ENCODE data around the gene PCSK6.
"Not testable (repeated sequence)": the region's sequence is repeated elsewhere in the genome, so short reads cannot be mapped to it uniquely, and the experiment has no call there.

PCSK6 gene

GRCh38 chr15:101481917-101482525 is 7.5 kb downstream of the PCSK6 start:
- no peak for DNase-seq

- DNase-seq = no peak
Observed at GRCh38 chr15:101481381-101481705, 8.2 kb downstream of the PCSK6 start.

GRCh38 chr15:101480613-101481380 is 8.7 kb downstream of the PCSK6 start:
- no peak for DNase-seq

GRCh38 chr15:101479851-101480612 is 9.5 kb downstream of the PCSK6 start:
- no peak for DNase-seq

DNA sequence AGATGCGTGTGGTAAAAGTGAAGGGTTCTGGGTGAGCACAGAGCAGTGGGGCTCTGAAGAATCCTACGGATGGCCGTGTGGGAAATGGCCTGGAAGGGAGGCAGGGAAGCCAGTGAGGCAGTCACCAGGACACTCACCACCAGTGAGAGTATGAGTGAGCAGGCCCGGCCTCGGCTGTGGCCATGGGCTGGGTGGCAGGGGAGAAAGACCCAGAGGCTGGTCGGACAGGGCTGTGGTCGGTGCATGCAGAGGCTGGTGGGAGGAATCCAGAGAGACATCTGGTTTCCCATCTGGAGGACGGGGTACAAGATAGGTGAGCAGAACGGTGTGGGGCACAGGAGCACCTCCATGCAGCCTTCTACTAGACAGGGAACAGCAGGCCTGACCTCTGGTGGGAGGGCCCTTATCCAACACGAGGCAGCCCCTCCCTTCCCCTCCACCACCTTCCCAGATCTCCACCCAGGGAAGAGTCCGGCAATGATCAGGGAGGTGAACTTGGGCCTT is 10.1 kb downstream of the PCSK6 start:
- no peak for DNase-seq

DNA sequence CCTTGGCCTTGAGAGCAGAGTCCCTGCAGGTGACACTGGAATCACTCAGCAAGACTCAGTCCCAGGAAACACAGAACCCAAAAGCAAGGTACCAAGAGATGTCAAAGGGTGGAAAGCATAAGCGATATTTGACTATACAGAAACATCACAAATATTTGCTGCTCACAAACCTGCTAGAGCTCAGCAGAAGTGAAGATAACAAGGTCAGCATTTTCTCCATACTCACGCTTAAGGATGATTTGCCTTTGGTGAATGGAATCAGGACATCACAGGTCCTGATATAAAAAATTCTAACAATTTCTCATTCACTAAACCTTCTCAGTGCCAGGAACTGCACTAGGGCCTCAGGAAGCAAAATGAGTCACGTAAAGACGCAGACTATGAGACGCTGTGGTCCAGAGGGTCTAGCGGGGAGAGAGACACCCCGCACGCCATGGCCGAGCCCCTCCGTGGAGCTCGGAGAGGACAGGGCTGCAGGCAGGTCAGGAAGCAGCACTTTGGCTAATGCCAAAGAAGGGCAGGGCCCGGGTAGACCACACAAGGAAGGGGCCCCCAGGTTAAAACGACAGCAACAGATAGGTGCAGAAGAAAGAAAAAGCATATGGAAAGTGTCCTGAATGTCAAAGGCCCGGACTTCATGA is 10.7 kb downstream of the PCSK6 start:
- no peak for DNase-seq

GRCh38 chr15:101477851-101478362 is 11.6 kb downstream of the PCSK6 start:
- DNase-seq = no peak

DNA sequence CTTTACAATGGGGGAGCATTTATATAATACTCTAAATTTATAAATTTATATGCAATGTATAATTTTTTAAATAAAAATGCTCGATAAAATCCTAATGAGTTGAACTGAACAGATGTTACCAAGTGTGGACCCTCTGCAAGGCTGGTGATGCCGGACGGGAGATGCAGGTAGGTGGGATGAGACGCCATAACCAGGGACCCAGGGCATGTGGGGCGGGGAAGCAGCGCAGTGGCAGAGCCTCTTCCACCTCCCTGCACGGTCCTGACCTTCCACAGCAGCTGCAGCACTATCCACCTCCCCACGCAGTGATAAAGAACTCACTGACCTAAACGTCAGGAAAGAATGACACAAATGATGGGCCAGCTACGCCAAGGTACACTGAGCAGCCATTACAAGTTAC is 12.8 kb downstream of the PCSK6 start:
- no peak for DNase-seq

DNA sequence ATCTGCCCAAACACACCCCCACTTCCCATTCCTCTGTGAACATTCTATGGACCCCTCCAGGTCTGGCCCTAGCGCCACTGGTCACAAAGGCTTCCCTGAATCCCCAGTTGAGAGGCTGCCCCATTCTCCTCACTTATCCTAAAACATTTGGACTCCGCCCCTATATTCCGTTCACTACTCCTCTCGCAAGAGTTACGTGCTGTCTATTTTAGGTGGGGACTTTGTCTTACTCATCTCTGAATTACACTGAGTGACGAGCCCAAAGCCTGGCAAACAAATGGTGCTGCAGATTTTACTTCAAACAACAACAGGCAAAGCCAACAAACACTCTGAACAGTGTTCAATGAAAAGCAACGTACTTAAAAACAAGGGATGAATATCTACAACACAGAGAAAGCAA is 14.5 kb downstream of the PCSK6 start:
- no peak for DNase-seq

- DNase-seq = no peak
Observed at GRCh38 chr15:101474233-101474632, 15.3 kb downstream of the PCSK6 start.

- DNase-seq = no peak
Observed at GRCh38 chr15:101472033-101472432, 17.5 kb downstream of the PCSK6 start.

DNA sequence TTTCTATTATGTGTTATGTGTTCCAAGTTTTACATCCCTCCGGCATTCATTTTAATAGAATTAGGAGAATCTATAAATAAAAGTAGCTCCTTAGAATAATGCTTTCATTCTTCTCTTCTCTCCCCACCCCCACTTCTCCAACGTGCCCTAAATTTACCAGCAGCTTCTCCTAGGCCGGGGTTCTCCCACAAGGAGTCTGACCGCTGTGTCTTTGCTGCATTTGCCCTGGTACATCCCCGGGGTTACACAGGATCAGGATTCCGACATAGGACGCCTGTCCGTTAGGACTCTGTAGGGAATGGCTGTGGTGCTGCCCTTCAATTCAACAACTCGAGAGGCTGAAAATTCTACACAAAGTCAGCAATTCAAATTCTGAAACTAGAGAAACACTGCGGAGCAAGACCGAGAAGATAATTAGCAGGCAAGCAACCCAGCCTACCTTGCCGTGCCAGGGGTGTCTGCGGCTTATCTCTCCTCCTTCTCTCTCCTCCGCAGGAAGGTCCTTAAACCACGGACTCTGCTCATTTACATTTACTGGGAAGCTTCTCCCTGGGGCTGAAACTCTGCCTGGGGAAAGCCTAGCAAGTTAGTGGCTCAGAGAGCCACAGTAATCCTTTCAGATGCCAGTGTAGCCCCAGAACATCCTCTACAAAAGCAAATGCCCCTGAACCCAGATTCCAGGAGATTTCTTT is 18.8 kb downstream of the PCSK6 start:
- DNase-seq = no peak

DNA sequence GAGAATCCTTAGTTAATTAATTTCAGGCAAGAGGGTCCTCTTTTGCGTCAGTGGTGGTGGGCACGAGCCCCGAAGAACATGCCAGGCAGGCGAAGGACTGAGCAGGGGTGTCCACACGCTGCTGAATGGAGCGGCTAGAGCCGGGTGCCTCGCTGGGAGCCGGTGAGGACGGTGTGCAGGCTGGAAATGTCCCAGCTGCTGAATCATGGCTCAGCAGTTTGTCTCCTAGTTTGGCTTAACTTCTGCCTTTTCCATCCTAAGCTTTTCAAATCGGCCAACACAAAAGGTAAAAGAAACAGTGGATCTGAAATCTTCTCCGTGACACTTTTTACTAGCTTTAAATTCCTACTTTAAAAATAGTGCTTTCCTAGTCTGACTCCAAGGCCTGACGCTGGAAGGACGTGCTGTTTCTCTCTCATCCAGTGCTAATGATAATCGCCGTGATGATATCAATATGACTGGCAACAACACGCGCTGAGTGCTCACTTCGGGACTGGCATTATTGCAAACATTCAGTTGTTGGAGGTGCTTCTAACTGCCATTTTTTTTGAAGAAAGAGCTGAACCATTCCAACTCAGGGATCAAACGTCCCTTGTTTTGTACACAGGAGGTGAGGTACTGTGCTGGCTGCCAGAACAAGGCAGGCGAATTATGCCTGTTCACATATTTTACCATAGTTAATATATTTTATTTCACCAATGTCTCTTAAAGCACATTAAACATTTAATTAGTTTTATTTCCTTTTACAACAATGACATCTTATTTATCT is 19.8 kb downstream of the PCSK6 start:
- DNase-seq = no peak

DNA sequence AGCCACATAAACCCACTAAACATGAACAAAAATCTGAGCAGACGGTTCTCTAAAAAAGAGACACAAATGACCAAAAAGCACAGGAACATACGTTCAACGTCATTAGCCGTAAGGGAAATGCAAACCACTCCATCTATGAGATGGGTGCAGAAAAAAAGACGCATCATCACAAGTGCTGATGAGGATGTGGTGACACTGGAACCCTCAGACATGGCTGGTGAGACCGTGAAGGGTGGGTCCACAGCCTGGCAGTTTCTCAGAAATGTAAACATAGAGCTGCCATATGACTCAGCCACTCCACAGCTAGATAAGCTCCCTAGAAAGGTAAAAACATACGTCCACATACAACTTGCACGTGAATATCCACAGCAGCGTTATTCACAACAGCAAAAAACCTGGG is 23.3 kb downstream of the PCSK6 start:
- no peak for DNase-seq

DNA sequence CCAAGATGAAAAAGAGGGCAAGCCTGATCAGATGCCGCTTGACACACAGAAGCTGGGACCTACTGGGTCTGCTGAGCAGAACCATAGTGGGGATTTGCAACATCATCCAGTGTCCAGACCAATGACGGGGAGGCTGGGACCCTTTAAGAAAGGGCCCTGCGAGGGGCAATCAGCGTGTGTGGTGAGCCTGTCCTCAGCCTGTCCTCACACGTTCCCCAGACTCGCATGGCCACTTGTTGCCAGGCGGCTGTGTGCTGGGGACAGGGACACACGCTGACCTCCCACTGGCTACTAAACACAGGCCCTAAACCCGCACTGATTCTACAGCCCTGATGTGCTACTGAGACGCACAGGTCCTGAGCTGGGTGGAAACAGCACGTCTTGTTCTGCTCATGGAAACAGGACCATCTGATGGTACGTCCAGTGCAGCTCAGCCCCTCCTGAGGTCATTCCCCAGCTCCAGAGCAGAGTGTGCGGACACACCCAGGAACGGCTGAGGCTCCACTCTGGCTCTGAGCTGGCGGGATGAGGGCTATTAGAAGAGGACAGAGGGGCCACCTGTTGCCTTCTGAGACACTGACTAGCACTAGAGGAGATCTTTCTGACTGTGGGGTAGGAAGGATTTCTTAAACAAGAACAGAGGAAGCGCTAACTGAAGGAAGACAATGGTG is 24.4 kb downstream of the PCSK6 start:
- no peak for DNase-seq

GRCh38 chr15:101464256-101464998 is 25.1 kb downstream of the PCSK6 start:
- no peak for DNase-seq

DNA sequence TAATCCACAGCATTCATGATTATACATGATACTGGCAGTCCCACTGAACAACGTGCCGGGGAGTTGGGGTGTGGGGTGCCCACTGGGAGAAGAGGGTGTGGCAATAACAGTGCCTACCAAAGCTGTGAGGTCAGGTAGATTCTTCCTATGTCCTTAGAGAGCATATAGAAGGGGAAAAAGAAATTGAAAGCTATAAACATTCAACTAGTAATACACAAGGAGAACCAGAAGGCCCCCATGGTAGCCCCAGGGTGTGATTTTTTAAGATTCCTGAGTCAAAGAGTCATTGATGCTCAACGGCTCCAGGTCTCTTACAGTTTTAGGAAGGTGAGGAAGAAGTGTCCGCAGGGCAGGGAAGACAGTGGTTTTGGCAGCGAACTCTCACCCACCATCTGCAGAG is 25.8 kb downstream of the PCSK6 start:
- DNase-seq = not testable (repeated sequence)

- no peak for DNase-seq
Observed at GRCh38 chr15:101463270-101463669, 26.2 kb downstream of the PCSK6 start.

GRCh38 chr15:101461097-101461496 is 28.4 kb downstream of the PCSK6 start:
- no peak for DNase-seq

GRCh38 chr15:101459579-101460300 is 29.8 kb downstream of the PCSK6 start:
- no peak for DNase-seq

All from NCI-H510A (cell line).